K562 (cell line): ENCODE measurements around the gene ZNF213. TPM values are rescaled to one million over a fixed set of nuclear protein-coding genes. Genes with fewer than 3 reads are reported as not detected.

ENCODE experiments used
- CCNT2 ChIP-seq: IDR thresholded peaks from 2 replicates; pipeline ENCODE4 v1.6.1; 2011; ENCODE audit warnings: borderline replicate concordance, low read depth, mild to moderate bottlenecking, moderate library complexity, mixed read lengths, low read length; ENCODE audit not compliant: insufficient read length; ENCODE audit errors: extremely low read depth
- ESRRA ChIP-seq: fragments of 450-650 bp; IDR thresholded peaks from 2 replicates; pipeline ENCODE4 v1.6.1; 2014; ENCODE audit warnings: low read depth, mild to moderate bottlenecking, moderate library complexity, borderline replicate concordance
- FOXK2 ChIP-seq, 2 experiments: fragments of 450-650 bp; IDR thresholded peaks in 1 of 2; conservative IDR thresholded peaks in 1 of 2; 2 replicates each; pipeline ENCODE4 v1.6.1; 2016; ENCODE audit warnings: low read depth in 2 of 2, mild to moderate bottlenecking in 1 of 2
- GATAD2B ChIP-seq: fragments of 450-650 bp; IDR thresholded peaks from 2 replicates; pipeline ENCODE4 v1.6.1; 2017; ENCODE audit warnings: mild to moderate bottlenecking, borderline replicate concordance
- HDAC2 ChIP-seq: fragments of 450-650 bp; IDR thresholded peaks from 2 replicates; pipeline ENCODE4 v1.6.1; 2016; ENCODE audit warnings: mild to moderate bottlenecking
- HEY1 ChIP-seq: fragments of 250-450 bp; sonication (Bioruptor Pico); IDR thresholded peaks from 2 replicates; pipeline ENCODE4 v1.5.0; 2020; ENCODE audit warnings: mild to moderate bottlenecking, moderate library complexity, borderline replicate concordance
- NFXL1 ChIP-seq: fragments of 450-650 bp; formaldehyde crosslinking; IDR thresholded peaks from 2 replicates; pipeline ENCODE4 v1.4.0; 2021; ENCODE audit warnings: mild to moderate bottlenecking
- RB1 ChIP-seq: fragments of 450-650 bp; IDR thresholded peaks from 2 replicates; pipeline ENCODE4 v1.6.1; 2017; ENCODE audit warnings: low read depth, mild to moderate bottlenecking
- SAFB ChIP-seq: fragments of 200-400 bp; formaldehyde crosslinking; IDR thresholded peaks from 2 replicates; pipeline ENCODE4 v1.6.1; 2017; ENCODE audit warnings: low read depth, low read length, borderline replicate concordance
- polyA plus RNA-seq, 8 experiments: library from polyadenylated mRNA; depleted of rRNA in 4 of 8; stranded (reverse) in 5 of 8; unstranded in 3 of 8; fragments of >200 nt; fragmentation: Nextera tagmentation in 2 of 8; fragmentation: Illumina TruSeq in 1 of 8; extraction: Ambion mirVana in 2 of 8; extraction: Trizol in 1 of 8; gene quantifications; 2 replicates each; pipeline versions ENCODE4 v1.2.1 to v1.2.3, GENCODE V29; 2011 to 2014; ENCODE audit warnings: inconsistent platforms in 1 of 8, missing spikeins in 1 of 8
- total RNA-seq, 7 experiments: library from RNA; depleted of rRNA in 6 of 7; stranded (reverse); fragments of >200 nt in 6 of 7; fragmentation: Illumina TruSeq in 2 of 7; extraction: Trizol in 2 of 7; gene quantifications; 2 replicates each; pipeline versions ENCODE4 v1.2.1 to v1.2.3, GENCODE V29; 2011 to 2021; ENCODE audit warnings: low replicate concordance in 1 of 7
- TF ChIP-seq, protein P1 (sequence below): fragments of 250-450 bp; sonication (Bioruptor Pico); IDR thresholded peaks from 2 replicates; pipeline ENCODE4 v1.4.0; 2020; ENCODE audit warnings: mild to moderate bottlenecking, moderate library complexity, borderline replicate concordance
- TF ChIP-seq, protein P2 (sequence below): fragments of 450-650 bp; formaldehyde crosslinking; conservative IDR thresholded peaks from 2 replicates; pipeline ENCODE4 v1.4.0; 2022; ENCODE audit warnings: mild to moderate bottlenecking, missing genetic modification characterization
- TF ChIP-seq, protein P3 (sequence below): sonication (generic); formaldehyde crosslinking; IDR thresholded peaks from 2 replicates; pipeline ENCODE4 v1.8.0; 2022; ENCODE audit warnings: missing genetic modification reagents, mild to moderate bottlenecking, borderline replicate concordance
- TF ChIP-seq, protein P4 (sequence below): sonication (generic); formaldehyde crosslinking; IDR thresholded peaks from 2 replicates; pipeline ENCODE4 v1.8.1; 2023; ENCODE audit warnings: mild to moderate bottlenecking, missing genetic modification reagents
- TF ChIP-seq, protein P5 (sequence below), 2 experiments: IDR thresholded peaks in 1 of 2; conservative IDR thresholded peaks in 1 of 2; 2 replicates each; pipeline ENCODE4 v1.6.1; 2016; ENCODE audit warnings: low read depth in 2 of 2, mild to moderate bottlenecking in 1 of 2, missing compliant biosample characterization in 1 of 2, missing genetic modification characterization in 1 of 2, moderate library complexity in 1 of 2

The ZNF213 gene
- total and polyA plus RNA-seq, 9 of the 15 experiments (the other 6 are each of a cell fraction or from before 2014, with no cell fraction given): 0.49 to 10.0 (median 1.8) TPM

DNA sequence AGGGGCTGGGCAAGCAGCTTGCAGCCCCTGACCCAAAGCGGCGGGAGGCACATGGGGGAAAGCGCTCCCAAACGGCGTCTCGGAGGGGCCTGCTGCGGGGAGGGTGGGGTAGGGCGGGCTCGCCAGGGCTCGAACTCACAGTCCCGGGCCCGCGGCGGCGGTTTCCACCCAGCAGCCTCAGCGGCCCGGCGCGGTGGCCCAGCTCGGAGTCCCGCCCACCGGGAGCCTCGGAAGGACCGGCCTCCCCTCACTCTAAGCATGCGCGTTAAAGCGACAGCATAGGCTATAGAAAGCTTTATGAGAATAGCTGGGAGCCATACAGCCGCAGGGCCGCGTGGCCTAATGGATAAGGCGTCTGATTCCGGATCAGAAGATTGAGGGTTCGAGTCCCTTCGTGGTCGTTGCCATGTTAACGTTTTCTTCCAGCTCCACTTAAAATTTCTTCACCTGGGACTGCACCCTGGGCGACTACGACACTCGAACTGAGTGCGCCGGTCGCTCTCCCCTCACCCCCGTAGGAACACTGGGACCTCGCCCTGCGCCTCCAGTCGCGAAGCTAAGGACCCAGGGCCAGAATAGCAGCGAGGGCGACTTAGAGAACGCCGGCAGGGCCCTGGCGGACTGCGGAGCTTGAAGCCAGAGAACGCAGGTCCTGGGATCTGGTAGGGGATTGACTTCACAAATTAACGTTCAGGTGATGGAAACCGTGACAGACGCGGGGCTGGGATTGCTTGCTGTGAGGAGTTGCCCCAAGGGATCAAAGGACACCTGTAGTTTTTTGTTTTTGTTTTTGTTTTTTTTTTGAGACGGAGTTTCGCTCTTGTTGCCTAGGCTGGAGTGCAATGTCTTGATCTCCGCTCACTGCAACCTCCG is 15.8 kb downstream of the ZNF213 start (continued):
- TF ChIP-seq, protein P1, sequence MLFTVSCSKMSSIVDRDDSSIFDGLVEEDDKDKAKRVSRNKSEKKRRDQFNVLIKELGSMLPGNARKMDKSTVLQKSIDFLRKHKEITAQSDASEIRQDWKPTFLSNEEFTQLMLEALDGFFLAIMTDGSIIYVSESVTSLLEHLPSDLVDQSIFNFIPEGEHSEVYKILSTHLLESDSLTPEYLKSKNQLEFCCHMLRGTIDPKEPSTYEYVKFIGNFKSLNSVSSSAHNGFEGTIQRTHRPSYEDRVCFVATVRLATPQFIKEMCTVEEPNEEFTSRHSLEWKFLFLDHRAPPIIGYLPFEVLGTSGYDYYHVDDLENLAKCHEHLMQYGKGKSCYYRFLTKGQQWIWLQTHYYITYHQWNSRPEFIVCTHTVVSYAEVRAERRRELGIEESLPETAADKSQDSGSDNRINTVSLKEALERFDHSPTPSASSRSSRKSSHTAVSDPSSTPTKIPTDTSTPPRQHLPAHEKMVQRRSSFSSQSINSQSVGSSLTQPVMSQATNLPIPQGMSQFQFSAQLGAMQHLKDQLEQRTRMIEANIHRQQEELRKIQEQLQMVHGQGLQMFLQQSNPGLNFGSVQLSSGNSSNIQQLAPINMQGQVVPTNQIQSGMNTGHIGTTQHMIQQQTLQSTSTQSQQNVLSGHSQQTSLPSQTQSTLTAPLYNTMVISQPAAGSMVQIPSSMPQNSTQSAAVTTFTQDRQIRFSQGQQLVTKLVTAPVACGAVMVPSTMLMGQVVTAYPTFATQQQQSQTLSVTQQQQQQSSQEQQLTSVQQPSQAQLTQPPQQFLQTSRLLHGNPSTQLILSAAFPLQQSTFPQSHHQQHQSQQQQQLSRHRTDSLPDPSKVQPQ (CRISPR knock-in tag): no peak
- no peak for TF ChIP-seq GATAD2B
- TF ChIP-seq HDAC2: 0 out of 2 replicates have a peak, but pooled peaks have one; percentile 16
- no peak for TF ChIP-seq SAFB
- TF ChIP-seq, protein P2, sequence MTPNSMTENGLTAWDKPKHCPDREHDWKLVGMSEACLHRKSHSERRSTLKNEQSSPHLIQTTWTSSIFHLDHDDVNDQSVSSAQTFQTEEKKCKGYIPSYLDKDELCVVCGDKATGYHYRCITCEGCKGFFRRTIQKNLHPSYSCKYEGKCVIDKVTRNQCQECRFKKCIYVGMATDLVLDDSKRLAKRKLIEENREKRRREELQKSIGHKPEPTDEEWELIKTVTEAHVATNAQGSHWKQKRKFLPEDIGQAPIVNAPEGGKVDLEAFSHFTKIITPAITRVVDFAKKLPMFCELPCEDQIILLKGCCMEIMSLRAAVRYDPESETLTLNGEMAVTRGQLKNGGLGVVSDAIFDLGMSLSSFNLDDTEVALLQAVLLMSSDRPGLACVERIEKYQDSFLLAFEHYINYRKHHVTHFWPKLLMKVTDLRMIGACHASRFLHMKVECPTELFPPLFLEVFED (CRISPR knock-in tag): no peak
- peak; percentile 38; the same call in 1 of the 2 replicates for TF ChIP-seq ESRRA
- no peak for TF ChIP-seq HEY1 (CRISPR knock-in tag)
- TF ChIP-seq RB1: peak; percentile 87
- TF ChIP-seq FOXK2 (conservative IDR thresholded peaks at IDR 0.05 in 1 of 2, IDR thresholded peaks at IDR 0.05 in 1 of 2; ENCODE audit: low read depth in 2 of 2): peak in 1 of 2 experiments; percentile 63; a peak in 1 of 4 replicates
- peak; percentile 75 for TF ChIP-seq CCNT2
- TF ChIP-seq, protein P3, sequence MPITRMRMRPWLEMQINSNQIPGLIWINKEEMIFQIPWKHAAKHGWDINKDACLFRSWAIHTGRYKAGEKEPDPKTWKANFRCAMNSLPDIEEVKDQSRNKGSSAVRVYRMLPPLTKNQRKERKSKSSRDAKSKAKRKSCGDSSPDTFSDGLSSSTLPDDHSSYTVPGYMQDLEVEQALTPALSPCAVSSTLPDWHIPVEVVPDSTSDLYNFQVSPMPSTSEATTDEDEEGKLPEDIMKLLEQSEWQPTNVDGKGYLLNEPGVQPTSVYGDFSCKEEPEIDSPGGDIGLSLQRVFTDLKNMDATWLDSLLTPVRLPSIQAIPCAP (CRISPR knock-in tag): no peak
- TF ChIP-seq NFXL1: no peak
- TF ChIP-seq, protein P4, sequence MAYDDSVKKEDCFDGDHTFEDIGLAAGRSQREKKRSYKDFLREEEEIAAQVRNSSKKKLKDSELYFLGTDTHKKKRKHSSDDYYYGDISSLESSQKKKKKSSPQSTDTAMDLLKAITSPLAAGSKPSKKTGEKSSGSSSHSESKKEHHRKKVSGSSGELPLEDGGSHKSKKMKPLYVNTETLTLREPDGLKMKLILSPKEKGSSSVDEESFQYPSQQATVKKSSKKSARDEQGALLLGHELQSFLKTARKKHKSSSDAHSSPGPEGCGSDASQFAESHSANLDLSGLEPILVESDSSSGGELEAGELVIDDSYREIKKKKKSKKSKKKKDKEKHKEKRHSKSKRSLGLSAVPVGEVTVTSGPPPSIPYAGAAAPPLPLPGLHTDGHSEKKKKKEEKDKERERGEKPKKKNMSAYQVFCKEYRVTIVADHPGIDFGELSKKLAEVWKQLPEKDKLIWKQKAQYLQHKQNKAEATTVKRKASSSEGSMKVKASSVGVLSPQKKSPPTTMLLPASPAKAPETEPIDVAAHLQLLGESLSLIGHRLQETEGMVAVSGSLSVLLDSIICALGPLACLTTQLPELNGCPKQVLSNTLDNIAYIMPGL (CRISPR knock-in tag): peak; percentile 92; the same call in 1 of the 2 replicates
- TF ChIP-seq, protein P5, sequence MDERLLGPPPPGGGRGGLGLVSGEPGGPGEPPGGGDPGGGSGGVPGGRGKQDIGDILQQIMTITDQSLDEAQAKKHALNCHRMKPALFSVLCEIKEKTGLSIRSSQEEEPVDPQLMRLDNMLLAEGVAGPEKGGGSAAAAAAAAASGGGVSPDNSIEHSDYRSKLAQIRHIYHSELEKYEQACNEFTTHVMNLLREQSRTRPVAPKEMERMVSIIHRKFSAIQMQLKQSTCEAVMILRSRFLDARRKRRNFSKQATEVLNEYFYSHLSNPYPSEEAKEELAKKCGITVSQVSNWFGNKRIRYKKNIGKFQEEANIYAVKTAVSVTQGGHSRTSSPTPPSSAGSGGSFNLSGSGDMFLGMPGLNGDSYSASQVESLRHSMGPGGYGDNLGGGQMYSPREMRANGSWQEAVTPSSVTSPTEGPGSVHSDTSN (CRISPR knock-in tag; IDR thresholded peaks at IDR 0.05; ENCODE audit: low read depth): no peak
- TF ChIP-seq, protein P5 (tag; conservative IDR thresholded peaks at IDR 0.05; ENCODE audit: low read depth): 0 out of 2 replicates have a peak, but pooled peaks have one; percentile 20
